ENCODE results near the gene ALAD.

GRCh38 chr9:113403646-113404045 is 2.6 kb upstream of the ALAD start:
- TF ChIP-seq, protein P1, sequence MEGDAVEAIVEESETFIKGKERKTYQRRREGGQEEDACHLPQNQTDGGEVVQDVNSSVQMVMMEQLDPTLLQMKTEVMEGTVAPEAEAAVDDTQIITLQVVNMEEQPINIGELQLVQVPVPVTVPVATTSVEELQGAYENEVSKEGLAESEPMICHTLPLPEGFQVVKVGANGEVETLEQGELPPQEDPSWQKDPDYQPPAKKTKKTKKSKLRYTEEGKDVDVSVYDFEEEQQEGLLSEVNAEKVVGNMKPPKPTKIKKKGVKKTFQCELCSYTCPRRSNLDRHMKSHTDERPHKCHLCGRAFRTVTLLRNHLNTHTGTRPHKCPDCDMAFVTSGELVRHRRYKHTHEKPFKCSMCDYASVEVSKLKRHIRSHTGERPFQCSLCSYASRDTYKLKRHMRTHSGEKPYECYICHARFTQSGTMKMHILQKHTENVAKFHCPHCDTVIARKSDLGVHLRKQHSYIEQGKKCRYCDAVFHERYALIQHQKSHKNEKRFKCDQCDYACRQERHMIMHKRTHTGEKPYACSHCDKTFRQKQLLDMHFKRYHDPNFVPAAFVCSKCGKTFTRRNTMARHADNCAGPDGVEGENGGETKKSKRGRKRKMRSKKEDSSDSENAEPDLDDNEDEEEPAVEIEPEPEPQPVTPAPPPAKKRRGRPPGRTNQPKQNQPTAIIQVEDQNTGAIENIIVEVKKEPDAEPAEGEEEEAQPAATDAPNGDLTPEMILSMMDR (IDR thresholded peaks at IDR 0.05) = no peak
- TF ChIP-seq POLR2A (IDR thresholded peaks at IDR 0.05) = no peak
